Measurements from ENCODE around the gene GP1BB. TPM values are rescaled to one million over a fixed set of nuclear protein-coding genes. Genes with fewer than 3 reads are reported as not detected.

The GP1BB gene
- total and polyA plus RNA-seq, 2 of the 13 experiments (the other 11 are each of a cell fraction or from before 2014, with no cell fraction given), result not detected

DNA sequence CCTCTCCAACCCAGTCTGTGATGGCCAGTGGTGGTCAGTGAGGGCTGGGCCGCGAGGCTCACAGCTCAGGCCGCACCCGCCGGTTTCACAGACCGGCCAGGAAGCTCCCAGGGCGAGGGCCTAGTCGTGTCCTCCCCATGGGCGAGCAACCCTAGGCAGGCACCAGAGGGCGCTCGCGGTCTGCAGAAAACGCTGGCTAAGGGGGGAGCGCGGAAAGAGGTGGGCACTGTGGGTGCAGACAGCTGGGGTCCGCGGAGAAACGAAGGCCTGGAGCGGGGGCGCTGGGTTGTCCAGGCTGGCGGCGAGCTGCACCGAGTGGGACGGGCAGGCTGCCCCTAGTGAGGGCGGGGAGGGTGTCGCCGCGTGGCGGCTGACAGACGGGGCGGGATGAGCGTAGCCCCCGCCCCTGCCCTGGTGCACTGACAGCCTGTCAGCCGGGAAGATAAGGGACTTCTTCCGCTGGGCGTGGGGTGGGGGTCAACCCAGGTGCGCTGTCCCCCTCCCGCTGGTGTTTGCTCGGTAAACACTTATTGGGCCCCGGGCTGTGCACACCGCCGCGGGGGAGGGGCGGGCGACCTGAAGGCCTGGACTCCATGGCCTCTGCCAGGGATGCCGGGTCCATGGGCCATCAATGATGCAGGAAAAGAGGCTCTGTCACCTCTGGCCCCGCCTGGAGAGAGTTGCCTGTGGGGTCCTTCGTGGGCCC, 7.5 kb downstream of the GP1BB start (continued):
- TF ChIP-seq, protein P1, sequence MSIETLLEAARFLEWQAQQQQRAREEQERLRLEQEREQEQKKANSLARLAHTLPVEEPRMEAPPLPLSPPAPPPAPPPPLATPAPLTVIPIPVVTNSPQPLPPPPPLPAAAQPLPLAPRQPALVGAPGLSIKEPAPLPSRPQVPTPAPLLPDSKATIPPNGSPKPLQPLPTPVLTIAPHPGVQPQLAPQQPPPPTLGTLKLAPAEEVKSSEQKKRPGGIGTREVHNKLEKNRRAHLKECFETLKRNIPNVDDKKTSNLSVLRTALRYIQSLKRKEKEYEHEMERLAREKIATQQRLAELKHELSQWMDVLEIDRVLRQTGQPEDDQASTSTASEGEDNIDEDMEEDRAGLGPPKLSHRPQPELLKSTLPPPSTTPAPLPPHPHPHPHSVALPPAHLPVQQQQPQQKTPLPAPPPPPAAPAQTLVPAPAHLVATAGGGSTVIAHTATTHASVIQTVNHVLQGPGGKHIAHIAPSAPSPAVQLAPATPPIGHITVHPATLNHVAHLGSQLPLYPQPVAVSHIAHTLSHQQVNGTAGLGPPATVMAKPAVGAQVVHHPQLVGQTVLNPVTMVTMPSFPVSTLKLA (IDR thresholded peaks at IDR 0.05), result peak; percentile 4; the same call in 1 of the 2 replicates
- TF ChIP-seq NFKBIZ (CRISPR knock-in tag; IDR thresholded peaks at IDR 0.05), result no peak
- TF ChIP-seq SP4 (CRISPR knock-in tag; IDR thresholded peaks at IDR 0.05), result peak; percentile 84; the same call in 1 of the 2 replicates
- TF ChIP-seq RBM39 (IDR thresholded peaks at IDR 0.05; ENCODE audit: low read depth, low read length, poor library complexity, severe bottlenecking), result peak; percentile 43
- no peak for TF ChIP-seq ZNF20 (CRISPR knock-in tag; IDR thresholded peaks at IDR 0.05)
- TF ChIP-seq, protein P2, sequence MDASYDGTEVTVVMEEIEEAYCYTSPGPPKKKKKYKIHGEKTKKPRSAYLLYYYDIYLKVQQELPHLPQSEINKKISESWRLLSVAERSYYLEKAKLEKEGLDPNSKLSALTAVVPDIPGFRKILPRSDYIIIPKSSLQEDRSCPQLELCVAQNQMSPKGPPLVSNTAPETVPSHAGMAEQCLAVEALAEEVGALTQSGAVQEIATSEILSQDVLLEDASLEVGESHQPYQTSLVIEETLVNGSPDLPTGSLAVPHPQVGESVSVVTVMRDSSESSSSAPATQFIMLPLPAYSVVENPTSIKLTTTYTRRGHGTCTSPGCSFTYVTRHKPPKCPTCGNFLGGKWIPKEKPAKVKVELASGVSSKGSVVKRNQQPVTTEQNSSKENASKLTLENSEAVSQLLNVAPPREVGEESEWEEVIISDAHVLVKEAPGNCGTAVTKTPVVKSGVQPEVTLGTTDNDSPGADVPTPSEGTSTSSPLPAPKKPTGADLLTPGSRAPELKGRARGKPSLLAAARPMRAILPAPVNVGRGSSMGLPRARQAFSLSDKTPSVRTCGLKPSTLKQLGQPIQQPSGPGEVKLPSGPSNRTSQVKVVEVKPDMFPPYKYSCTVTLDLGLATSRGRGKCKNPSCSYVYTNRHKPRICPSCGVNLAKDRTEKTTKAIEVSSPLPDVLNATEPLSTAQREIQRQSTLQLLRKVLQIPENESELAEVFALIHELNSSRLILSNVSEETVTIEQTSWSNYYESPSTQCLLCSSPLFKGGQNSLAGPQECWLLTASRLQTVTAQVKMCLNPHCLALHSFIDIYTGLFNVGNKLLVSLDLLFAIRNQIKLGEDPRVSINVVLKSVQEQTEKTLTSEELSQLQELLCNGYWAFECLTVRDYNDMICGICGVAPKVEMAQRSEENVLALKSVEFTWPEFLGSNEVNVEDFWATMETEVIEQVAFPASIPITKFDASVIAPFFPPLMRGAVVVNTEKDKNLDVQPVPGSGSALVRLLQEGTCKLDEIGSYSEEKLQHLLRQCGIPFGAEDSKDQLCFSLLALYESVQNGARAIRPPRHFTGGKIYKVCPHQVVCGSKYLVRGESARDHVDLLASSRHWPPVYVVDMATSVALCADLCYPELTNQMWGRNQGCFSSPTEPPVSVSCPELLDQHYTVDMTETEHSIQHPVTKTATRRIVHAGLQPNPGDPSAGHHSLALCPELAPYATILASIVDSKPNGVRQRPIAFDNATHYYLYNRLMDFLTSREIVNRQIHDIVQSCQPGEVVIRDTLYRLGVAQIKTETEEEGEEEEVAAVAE (CRISPR knock-in tag; IDR thresholded peaks at IDR 0.05; ENCODE audit: borderline replicate concordance), result 0 out of 2 replicates have a peak, but pooled peaks have one; percentile 15
- no peak for TF ChIP-seq RFX5 (IDR thresholded peaks at IDR 0.05; ENCODE audit: low read depth, low read length)
- 0 out of 2 replicates have a peak, but pooled peaks have one; percentile 1 for TF ChIP-seq MYNN (CRISPR knock-in tag; IDR thresholded peaks at IDR 0.05; ENCODE audit: low read depth)
- TF ChIP-seq, protein P3, sequence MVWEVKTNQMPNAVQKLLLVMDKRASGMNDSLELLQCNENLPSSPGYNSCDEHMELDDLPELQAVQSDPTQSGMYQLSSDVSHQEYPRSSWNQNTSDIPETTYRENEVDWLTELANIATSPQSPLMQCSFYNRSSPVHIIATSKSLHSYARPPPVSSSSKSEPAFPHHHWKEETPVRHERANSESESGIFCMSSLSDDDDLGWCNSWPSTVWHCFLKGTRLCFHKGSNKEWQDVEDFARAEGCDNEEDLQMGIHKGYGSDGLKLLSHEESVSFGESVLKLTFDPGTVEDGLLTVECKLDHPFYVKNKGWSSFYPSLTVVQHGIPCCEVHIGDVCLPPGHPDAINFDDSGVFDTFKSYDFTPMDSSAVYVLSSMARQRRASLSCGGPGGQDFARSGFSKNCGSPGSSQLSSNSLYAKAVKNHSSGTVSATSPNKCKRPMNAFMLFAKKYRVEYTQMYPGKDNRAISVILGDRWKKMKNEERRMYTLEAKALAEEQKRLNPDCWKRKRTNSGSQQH (CRISPR knock-in tag; IDR thresholded peaks at IDR 0.05; ENCODE audit: low read depth), result peak; percentile 22; the same call in 1 of the 2 replicates
- TF ChIP-seq MIXL1 (CRISPR knock-in tag; IDR thresholded peaks at IDR 0.05), result 0 out of 2 replicates have a peak, but pooled peaks have one; percentile 29
- TF ChIP-seq RCOR2 (CRISPR knock-in tag; IDR thresholded peaks at IDR 0.05), result peak; percentile 75
- peak; percentile 6; the same call in 1 of the 2 replicates for TF ChIP-seq ARHGAP35 (CRISPR knock-in tag; IDR thresholded peaks at IDR 0.05; ENCODE audit: borderline replicate concordance)
- TF ChIP-seq, protein P4, sequence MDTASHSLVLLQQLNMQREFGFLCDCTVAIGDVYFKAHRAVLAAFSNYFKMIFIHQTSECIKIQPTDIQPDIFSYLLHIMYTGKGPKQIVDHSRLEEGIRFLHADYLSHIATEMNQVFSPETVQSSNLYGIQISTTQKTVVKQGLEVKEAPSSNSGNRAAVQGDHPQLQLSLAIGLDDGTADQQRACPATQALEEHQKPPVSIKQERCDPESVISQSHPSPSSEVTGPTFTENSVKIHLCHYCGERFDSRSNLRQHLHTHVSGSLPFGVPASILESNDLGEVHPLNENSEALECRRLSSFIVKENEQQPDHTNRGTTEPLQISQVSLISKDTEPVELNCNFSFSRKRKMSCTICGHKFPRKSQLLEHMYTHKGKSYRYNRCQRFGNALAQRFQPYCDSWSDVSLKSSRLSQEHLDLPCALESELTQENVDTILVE (CRISPR knock-in tag; IDR thresholded peaks at IDR 0.05), result peak; percentile 62; the same call in 1 of the 2 replicates
- TF ChIP-seq KAT8 (CRISPR knock-in tag; IDR thresholded peaks at IDR 0.05), result peak; percentile 41; the same call in 1 of the 2 replicates
- peak; percentile 74; the same call in 1 of the 2 replicates for TF ChIP-seq ZNF543 (CRISPR knock-in tag; IDR thresholded peaks at IDR 0.05)
- TF ChIP-seq, protein P5, sequence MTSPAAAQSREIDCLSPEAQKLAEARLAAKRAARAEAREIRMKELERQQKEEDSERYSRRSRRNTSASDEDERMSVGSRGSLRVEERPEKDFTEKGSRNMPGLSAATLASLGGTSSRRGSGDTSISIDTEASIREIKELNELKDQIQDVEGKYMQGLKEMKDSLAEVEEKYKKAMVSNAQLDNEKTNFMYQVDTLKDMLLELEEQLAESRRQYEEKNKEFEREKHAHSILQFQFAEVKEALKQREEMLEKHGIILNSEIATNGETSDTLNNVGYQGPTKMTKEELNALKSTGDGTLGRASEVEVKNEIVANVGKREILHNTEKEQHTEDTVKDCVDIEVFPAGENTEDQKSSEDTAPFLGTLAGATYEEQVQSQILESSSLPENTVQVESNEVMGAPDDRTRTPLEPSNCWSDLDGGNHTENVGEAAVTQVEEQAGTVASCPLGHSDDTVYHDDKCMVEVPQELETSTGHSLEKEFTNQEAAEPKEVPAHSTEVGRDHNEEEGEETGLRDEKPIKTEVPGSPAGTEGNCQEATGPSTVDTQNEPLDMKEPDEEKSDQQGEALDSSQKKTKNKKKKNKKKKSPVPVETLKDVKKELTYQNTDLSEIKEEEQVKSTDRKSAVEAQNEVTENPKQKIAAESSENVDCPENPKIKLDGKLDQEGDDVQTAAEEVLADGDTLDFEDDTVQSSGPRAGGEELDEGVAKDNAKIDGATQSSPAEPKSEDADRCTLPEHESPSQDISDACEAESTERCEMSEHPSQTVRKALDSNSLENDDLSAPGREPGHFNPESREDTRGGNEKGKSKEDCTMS (CRISPR knock-in tag; conservative IDR thresholded peaks at IDR 0.05), result no peak

Data from HepG2 (cell line).